ENCODE results near the gene BCAR3. TPM values are rescaled to one million over a fixed set of nuclear protein-coding genes. Genes with fewer than 3 reads are reported as not detected.

Gene BCAR3
- total and polyA plus RNA-seq, 2 of the 4 experiments (the other 2 are of a cell fraction), result 41.4 to 46.4 TPM

DNA sequence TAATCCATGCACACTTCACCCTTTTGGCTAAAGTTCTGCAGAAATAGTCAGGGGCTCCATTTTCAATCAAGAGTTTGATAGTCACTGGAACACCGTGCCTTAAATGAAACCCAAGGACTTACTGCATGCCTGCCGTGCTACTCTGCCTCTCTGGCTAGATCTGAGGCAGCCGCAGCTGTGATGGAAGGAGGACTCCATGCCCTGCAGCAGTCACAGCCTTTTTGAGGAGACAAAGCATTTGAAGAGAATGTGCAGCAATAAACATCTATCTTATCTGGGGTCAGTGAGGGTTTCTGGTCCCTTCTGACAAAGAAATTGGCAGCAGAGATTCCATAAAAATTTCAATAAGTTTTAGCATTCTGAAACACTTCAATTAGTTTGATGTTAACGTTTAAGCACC lies 78.0 kb downstream of the BCAR3 start:
- Histone ChIP-seq H3K4ac (ENCODE audit: low read depth, low read length) (no peak overlapping the region), H3K4me2 (ENCODE audit: low read depth, low read length) (no peak overlapping the region), H3K56ac (ENCODE audit: extremely low read depth, insufficient read depth, low read length) (no peak overlapping the region), H2AK5ac (ENCODE audit: low read depth, low read length) (no peak overlapping the region), H4K8ac (ENCODE audit: low read depth in 2 of 2, low read length in 2 of 2) (no peak overlapping the region), H3K4me1 (ENCODE audit: control insufficient read depth, insufficient read depth, low read length) (peaks cover 25% of the 10 kb centered on the region), H3K79me1 (ENCODE audit: low read depth in 1 of 2, low read length in 2 of 2) (peaks cover 53 to 97% of the 10 kb centered on the region in 2 experiments), H3K9me3 (ENCODE audit: control insufficient read depth, insufficient read depth, low read length) (no peaks in the 10 kb centered on the region), H3K4me3 (ENCODE audit: insufficient read depth, low read depth, low read length) (no peak overlapping the region), H4K91ac (ENCODE audit: insufficient read depth, low read depth, low read length) (no peak overlapping the region), H3K9me1 (ENCODE audit: insufficient read depth, low read length) (peaks cover 59% of the 10 kb centered on the region), H2AK9ac (replicated peaks; ENCODE audit: low read depth, low read length, poor library complexity) (no peak overlapping the region), H3K14ac (replicated peaks; ENCODE audit: low read depth, low read length) (no peak overlapping the region), H2BK120ac (ENCODE audit: low read depth, low read length) (no peak overlapping the region), H3K27me3 (ENCODE audit: control insufficient read depth, insufficient read depth, low read length) (no peaks in the 10 kb centered on the region), H3K27ac (ENCODE audit: insufficient read depth, low read length) (no peak overlapping the region), H2BK20ac (ENCODE audit: low read depth, low read length) (no peak overlapping the region), H2BK5ac (ENCODE audit: low read depth, low read length, poor library complexity, severe bottlenecking) (no peak overlapping the region), H4K20me1 (ENCODE audit: insufficient read depth, low read length) (peaks cover 93% of the 10 kb centered on the region), H3K18ac (ENCODE audit: low read depth, low read length) (no peak overlapping the region), H4K5ac (ENCODE audit: low read depth, low read length) (no peak overlapping the region), H2BK15ac (ENCODE audit: low read depth, low read length) (no peak overlapping the region), H3K23ac (ENCODE audit: low read depth, low read length) (no peak overlapping the region; the same call in 1 of the 2 replicates), H2AFZ (replicated peaks; ENCODE audit: low read length, poor library complexity) (no peak overlapping the region), H3K9ac (ENCODE audit: low read depth, low read length) (no peak overlapping the region), H3K36me3 (ENCODE audit: control insufficient read depth, insufficient read depth, low read length) (no peaks in the 10 kb centered on the region)
- CTCF ChIA-PET, result interaction anchor here (0.5 kb wide), 1 partner anchor 288 kb away, joined by 3 read pairs; no protein-coding TSS in a partner anchor
- 83% methylated on average over 2 of the region's 4 CpGs; no CpG with 5 or more reads in 1 of the 2 experiments for WGBS, 2 experiments (ENCODE audit: extremely low coverage in 2 of 2, insufficient read length in 1 of 2)
- ATAC-seq (ENCODE audit: low read depth) (no peak), DNase-seq (no peak)
- in situ Hi-C loops (cut with MboI; ENCODE audit: low sequenced_read_pairs) (no loop called here), dilution Hi-C loops (cut with HindIII; ENCODE audit: low sequenced_read_pairs, unreplicated experiment) (no loop called here), intact Hi-C loops (cut with micrococcal nuclease) (no loop called here)
- POLR2A ChIA-PET (ENCODE audit: unreplicated experiment), result no interaction called here
- TF ChIP-seq, protein P1, sequence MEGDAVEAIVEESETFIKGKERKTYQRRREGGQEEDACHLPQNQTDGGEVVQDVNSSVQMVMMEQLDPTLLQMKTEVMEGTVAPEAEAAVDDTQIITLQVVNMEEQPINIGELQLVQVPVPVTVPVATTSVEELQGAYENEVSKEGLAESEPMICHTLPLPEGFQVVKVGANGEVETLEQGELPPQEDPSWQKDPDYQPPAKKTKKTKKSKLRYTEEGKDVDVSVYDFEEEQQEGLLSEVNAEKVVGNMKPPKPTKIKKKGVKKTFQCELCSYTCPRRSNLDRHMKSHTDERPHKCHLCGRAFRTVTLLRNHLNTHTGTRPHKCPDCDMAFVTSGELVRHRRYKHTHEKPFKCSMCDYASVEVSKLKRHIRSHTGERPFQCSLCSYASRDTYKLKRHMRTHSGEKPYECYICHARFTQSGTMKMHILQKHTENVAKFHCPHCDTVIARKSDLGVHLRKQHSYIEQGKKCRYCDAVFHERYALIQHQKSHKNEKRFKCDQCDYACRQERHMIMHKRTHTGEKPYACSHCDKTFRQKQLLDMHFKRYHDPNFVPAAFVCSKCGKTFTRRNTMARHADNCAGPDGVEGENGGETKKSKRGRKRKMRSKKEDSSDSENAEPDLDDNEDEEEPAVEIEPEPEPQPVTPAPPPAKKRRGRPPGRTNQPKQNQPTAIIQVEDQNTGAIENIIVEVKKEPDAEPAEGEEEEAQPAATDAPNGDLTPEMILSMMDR (conservative IDR thresholded peaks at IDR 0.05; ENCODE audit: low read depth, low read length), result no peak
- TF ChIP-seq, protein P2, sequence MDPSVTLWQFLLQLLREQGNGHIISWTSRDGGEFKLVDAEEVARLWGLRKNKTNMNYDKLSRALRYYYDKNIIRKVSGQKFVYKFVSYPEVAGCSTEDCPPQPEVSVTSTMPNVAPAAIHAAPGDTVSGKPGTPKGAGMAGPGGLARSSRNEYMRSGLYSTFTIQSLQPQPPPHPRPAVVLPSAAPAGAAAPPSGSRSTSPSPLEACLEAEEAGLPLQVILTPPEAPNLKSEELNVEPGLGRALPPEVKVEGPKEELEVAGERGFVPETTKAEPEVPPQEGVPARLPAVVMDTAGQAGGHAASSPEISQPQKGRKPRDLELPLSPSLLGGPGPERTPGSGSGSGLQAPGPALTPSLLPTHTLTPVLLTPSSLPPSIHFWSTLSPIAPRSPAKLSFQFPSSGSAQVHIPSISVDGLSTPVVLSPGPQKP (IDR thresholded peaks at IDR 0.05; ENCODE audit: borderline replicate concordance, low read depth, low read length), result no peak
- TF ChIP-seq MAZ (IDR thresholded peaks at IDR 0.05; ENCODE audit: borderline replicate concordance, low read depth, low read length) (no peak), CEBPB (IDR thresholded peaks at IDR 0.05; ENCODE audit: low read depth, low read length) (no peak), NFE2L2 (IDR thresholded peaks at IDR 0.05; ENCODE audit: low read depth, low read length) (no peak), RFX5 (IDR thresholded peaks at IDR 0.05; ENCODE audit: low read depth, low read length) (no peak), POLR2A (IDR thresholded peaks at IDR 0.05; ENCODE audit: low read depth, low read length) (no peak), BHLHE40 (IDR thresholded peaks at IDR 0.05; ENCODE audit: low read depth, low read length) (no peak), RAD21 (IDR thresholded peaks at IDR 0.05; ENCODE audit: low read length) (no peak), MXI1 (IDR thresholded peaks at IDR 0.05; ENCODE audit: borderline replicate concordance, low read depth, low read length) (no peak), CHD1 (IDR thresholded peaks at IDR 0.05; ENCODE audit: low read depth, low read length) (no peak)
- TF ChIP-seq, protein P3, sequence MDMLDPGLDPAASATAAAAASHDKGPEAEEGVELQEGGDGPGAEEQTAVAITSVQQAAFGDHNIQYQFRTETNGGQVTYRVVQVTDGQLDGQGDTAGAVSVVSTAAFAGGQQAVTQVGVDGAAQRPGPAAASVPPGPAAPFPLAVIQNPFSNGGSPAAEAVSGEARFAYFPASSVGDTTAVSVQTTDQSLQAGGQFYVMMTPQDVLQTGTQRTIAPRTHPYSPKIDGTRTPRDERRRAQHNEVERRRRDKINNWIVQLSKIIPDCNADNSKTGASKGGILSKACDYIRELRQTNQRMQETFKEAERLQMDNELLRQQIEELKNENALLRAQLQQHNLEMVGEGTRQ (IDR thresholded peaks at IDR 0.05; ENCODE audit: low read depth, low read length), result no peak
- BruUV-seq (replicated peaks), result no TSS peak

Data from IMR-90 (cell line).